OCI-LY3 (cell line): ENCODE results near the gene MATN1.
A peak's percentile ranks its signal among the peaks of the same experiment; 100 is the strongest.

ENCODE experiments used
- H2AFZ ChIP-seq: fragments of 200-600, 300-600 bp; shearing (Covaris generic); 2 replicates; pipeline ENCODE4 v1.6.0; 2014; ENCODE audit warnings: antibody characterized with exemption, low read depth, low read length
- H3K27ac ChIP-seq: fragments of 200-600, 300-600 bp; sonication (generic); 2 replicates; pipeline ENCODE4 v1.5.1; 2014; ENCODE audit warnings: mild to moderate bottlenecking, low read length, moderate library complexity, mixed read lengths
- H3K27me3 ChIP-seq: fragments of 200-600, 300-600 bp; sonication (generic); 2 replicates; pipeline ENCODE4 v1.6.1; 2014; ENCODE audit warnings: low read depth, low read length, mixed read lengths
- H3K36me3 ChIP-seq: fragments of 200-600, 300-600 bp; sonication (generic); replicated peaks from 2 replicates; pipeline ENCODE3; 2014; ENCODE audit warnings: low read depth, low read length, mixed read lengths
- H3K4me1 ChIP-seq: fragments of 300-600, 200-600 bp; sonication (generic); 2 replicates; pipeline ENCODE4 v1.6.1; 2014; ENCODE audit warnings: low read length, mixed read lengths
- H3K4me2 ChIP-seq: fragments of 200-600, 300-600 bp; sonication (generic); 2 replicates; pipeline ENCODE4 v1.6.1; 2014; ENCODE audit warnings: low read length, mixed read lengths
- H3K4me3 ChIP-seq: fragments of 300-600, 200-600 bp; sonication (generic); 2 replicates; pipeline ENCODE4 v1.5.1; 2014; ENCODE audit warnings: antibody characterized with exemption, mild to moderate bottlenecking, low read length, moderate library complexity
- H3K79me2 ChIP-seq: fragments of 300-600, 200-600 bp; shearing (Covaris generic); 2 replicates; pipeline ENCODE4 v1.6.1; 2014; ENCODE audit warnings: mild to moderate bottlenecking, low read length, mixed read lengths
- H3K9ac ChIP-seq: fragments of 300-600, 200-600 bp; shearing (Covaris generic); 2 replicates; pipeline ENCODE4 v1.6.0; 2014; ENCODE audit warnings: mild to moderate bottlenecking, low read length, moderate library complexity
- H3K9me3 ChIP-seq: fragments of 200-600, 300-600 bp; shearing (Covaris generic); 2 replicates; pipeline ENCODE4 v1.6.1; 2014; ENCODE audit warnings: low read length, mixed read lengths; ENCODE audit not compliant: insufficient read depth
- H4K20me1 ChIP-seq: fragments of 200-600, 300-600 bp; sonication (generic); 2 replicates; pipeline ENCODE4 v1.6.1; 2016; ENCODE audit warnings: low read length, mixed read lengths; ENCODE audit not compliant: insufficient read depth
- EZH2phosphoT487 ChIP-seq: fragments of 200-600 bp; shearing (Covaris generic); IDR thresholded peaks from 2 replicates; pipeline ENCODE4 v1.6.1; 2018; ENCODE audit warnings: antibody characterized with exemption, mixed run types, low read depth
- TF ChIP-seq, protein P1 (sequence below): fragments of 200-600, 300-600 bp; sonication (generic); IDR thresholded peaks from 2 replicates; pipeline ENCODE4 v1.5.1; 2014; ENCODE audit warnings: antibody characterized with exemption, low read length, low read depth

Gene MATN1

GRCh38 chr1:30720271-30721223, 2.8 kb downstream of the MATN1 start:
- Histone ChIP-seq H2AFZ (no peak overlapping the region), H3K4me3 (0 out of 2 replicates have a peak overlapping the region, but pooled peaks have one; percentile 99), H3K27ac (no peak overlapping the region), H4K20me1 (no peaks in the 10 kb centered on the region), H3K27me3 (no peaks in the 10 kb centered on the region), H3K4me1 (peaks cover 16% of the 10 kb centered on the region), H3K79me2 (no peaks in the 10 kb centered on the region), H3K9ac (no peak overlapping the region), H3K9me3 (no peaks in the 10 kb centered on the region), H3K4me2 (peak overlapping the region; percentile 96), H3K36me3 (no peaks in the 10 kb centered on the region)
- TF ChIP-seq, protein P1, sequence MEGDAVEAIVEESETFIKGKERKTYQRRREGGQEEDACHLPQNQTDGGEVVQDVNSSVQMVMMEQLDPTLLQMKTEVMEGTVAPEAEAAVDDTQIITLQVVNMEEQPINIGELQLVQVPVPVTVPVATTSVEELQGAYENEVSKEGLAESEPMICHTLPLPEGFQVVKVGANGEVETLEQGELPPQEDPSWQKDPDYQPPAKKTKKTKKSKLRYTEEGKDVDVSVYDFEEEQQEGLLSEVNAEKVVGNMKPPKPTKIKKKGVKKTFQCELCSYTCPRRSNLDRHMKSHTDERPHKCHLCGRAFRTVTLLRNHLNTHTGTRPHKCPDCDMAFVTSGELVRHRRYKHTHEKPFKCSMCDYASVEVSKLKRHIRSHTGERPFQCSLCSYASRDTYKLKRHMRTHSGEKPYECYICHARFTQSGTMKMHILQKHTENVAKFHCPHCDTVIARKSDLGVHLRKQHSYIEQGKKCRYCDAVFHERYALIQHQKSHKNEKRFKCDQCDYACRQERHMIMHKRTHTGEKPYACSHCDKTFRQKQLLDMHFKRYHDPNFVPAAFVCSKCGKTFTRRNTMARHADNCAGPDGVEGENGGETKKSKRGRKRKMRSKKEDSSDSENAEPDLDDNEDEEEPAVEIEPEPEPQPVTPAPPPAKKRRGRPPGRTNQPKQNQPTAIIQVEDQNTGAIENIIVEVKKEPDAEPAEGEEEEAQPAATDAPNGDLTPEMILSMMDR, result no peak
- no peak for TF ChIP-seq EZH2phosphoT487

- H2AFZ ChIP-seq, result no peak overlapping the region
- H4K20me1 ChIP-seq, result no peaks in the 10 kb centered on the region
- no peak overlapping the region for H3K27ac ChIP-seq
- H3K4me2 ChIP-seq, result peak overlapping the region; percentile 96
- TF ChIP-seq EZH2phosphoT487, result no peak
- TF ChIP-seq, protein P1, result no peak
- H3K9me3 ChIP-seq, result no peaks in the 10 kb centered on the region
- no peaks in the 10 kb centered on the region for H3K79me2 ChIP-seq
- H3K4me3 ChIP-seq, result peak overlapping the region; percentile 99
- H3K36me3 ChIP-seq, result no peaks in the 10 kb centered on the region
- H3K9ac ChIP-seq, result peak overlapping the region; percentile 93
- H3K4me1 ChIP-seq, result peaks cover 16% of the 10 kb centered on the region
- no peaks in the 10 kb centered on the region for H3K27me3 ChIP-seq
These were observed 3.7 kb downstream of the MATN1 start for GRCh38 chr1:30719406-30720270.

GRCh38 chr1:30718636-30719405, 4.6 kb downstream of the MATN1 start:
- Histone ChIP-seq H3K27ac (peak overlapping the region; percentile 69), H3K4me2 (peak overlapping the region; percentile 96), H3K36me3 (no peaks in the 10 kb centered on the region), H3K9ac (peak overlapping the region; percentile 93), H3K4me1 (peaks cover 16% of the 10 kb centered on the region), H2AFZ (peak overlapping the region; percentile 87), H3K9me3 (no peaks in the 10 kb centered on the region), H3K27me3 (no peaks in the 10 kb centered on the region), H3K79me2 (no peaks in the 10 kb centered on the region), H3K4me3 (peak overlapping the region; percentile 99), H4K20me1 (no peaks in the 10 kb centered on the region)
- TF ChIP-seq, protein P1, result peak; percentile 76
- TF ChIP-seq EZH2phosphoT487, result no peak
